IPS-18c (cell line): ENCODE data around the gene AKAP7.

Source experiments
- H3K4me3 ChIP-seq: 2 replicates; pipeline ENCODE4 v1.7.0; 2013; ENCODE audit warnings: low read depth, mild to moderate bottlenecking, low read length, moderate library complexity; ENCODE audit not compliant: insufficient read depth
- H3K9me3 ChIP-seq: one replicate; pipeline ENCODE4 v1.6.1; 2013; ENCODE audit warnings: mild to moderate bottlenecking, low read length, moderate library complexity; ENCODE audit not compliant: control insufficient read depth, insufficient read depth

Gene AKAP7

DNA sequence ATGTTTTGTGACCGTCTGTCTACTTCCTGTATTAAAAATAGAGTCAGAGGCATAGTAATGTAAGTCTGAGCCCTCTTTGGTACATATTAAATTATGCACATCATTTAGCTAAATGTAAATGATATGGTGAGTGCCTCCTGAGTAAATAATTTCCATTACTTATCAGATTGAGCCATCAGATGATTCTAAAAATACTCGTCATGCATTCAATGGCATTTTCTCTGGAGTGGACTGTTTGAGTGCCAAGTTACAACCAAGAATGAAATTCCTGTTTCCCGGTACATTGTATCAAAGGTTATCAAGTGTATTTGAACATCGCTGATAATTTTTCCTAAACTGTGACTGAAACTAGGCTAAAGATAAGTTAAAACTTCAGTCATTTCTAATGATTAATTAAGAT, 81.0 kb downstream of the AKAP7 start:
- Histone ChIP-seq H3K4me3 (no peak overlapping the region), H3K9me3 (no peaks in the 10 kb centered on the region)

DNA sequence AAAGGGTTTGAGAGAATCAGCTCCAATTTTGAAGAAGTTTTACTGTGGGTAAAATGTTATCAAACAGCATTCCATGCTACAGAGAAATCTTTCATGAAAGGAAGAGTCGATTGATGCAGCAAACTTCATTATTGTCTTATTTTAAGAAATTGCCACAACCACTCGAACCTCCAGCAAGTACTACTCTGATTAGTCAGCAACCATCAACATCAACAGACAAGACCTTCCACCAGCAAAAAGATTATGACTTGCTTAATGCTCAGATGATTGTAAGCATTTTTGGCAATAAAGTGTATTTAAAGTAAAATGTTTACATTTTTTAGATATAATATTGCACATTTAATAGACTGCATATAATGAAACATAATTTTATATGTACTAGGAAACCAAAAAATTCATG, 87.5 kb downstream of the AKAP7 start:
- no peak overlapping the region for H3K4me3 ChIP-seq
- H3K9me3 ChIP-seq, result no peaks in the 10 kb centered on the region

DNA sequence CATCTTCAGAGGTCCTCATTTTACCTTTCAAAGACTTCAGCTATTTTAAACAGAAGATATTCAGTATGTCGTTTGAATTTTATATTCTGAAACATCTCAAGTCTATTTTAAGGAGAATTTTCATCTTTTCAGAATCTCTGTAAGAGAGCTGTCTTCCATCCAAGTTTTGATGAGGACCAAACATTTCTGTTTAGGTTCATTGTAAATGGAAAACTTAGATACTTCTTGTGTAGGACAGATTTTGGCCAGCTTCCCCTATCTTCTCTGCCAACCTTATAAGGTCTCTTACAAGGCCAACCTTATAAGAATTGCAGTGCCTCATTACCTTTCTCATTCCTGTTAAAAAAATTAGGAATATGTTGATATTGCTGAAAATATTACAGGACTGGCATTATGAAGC, 88.1 kb downstream of the AKAP7 start:
- Histone ChIP-seq H3K9me3 (no peaks in the 10 kb centered on the region), H3K4me3 (no peak overlapping the region)

DNA sequence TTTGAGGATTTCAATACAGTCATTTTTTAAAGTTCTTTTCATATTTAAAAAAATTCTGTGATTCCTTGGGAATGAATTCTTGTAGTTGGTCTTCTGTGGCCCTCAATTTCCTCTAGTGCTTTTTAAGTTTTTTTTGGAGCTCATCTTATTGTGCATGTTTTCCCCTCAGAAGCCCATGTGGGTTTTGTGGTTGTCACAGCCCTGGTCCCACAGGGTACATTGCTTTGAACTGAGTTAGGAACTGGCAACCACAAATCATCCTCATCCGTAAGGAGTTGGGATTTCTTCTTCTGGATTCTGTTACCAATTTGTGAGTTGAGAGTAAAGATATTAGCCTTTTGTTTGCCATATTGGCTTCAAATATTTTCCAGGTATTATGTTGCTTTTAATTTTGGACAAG, 89.9 kb downstream of the AKAP7 start:
- Histone ChIP-seq H3K4me3 (no peak overlapping the region), H3K9me3 (no peaks in the 10 kb centered on the region)

DNA sequence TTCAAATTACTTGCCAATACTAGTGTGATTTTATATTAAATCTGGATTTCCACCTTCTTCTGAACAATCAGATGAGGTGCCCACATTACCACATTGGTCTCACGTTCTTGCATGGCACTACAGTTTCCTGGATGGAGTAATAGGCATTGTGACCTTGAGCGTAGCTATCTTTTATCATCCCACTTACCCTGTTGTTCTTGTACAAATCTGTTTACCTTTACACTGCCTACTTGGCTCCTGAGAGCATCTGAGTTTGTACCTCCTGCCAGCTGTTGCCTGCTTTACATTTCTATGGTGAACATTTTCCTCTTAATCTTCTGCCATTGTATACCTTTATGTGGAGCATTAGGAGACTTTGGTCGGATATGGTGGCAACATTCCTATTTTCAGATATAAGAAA, 90.7 kb downstream of the AKAP7 start:
- Histone ChIP-seq H3K4me3 (no peak overlapping the region), H3K9me3 (no peaks in the 10 kb centered on the region)

DNA sequence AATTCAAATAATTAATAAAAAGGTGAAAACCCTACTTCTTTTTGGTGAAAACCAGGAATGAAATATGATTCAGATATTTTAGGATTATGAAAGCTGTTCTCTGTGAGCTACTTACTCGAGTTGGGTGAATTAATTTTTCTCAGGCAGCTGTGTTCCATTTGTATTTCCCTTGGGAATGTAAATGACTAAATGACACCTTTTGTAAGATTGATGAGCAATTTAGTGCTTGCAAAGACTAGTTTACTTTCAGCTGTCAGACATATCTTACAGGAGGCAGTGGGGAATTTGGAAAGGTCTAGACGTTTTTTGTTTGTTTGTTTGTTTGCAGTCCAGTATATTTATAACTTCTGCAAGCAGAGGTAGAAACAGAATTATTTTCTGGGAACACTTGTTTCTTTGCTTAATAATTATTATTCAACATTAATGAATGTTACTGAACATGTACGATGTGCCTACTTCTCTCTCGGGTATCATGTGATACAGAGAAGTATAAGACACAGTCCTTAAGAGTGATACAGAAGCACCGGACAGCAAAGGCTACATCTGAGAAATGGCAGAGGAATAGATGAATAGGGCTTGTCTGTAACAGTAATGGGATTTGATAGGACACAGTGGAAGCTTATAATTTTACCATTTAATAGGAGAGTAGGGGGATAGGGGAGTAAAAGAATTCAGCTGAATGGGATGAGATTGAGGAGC, 91.3 kb downstream of the AKAP7 start:
- no peaks in the 10 kb centered on the region for H3K9me3 ChIP-seq
- no peak overlapping the region for H3K4me3 ChIP-seq

DNA sequence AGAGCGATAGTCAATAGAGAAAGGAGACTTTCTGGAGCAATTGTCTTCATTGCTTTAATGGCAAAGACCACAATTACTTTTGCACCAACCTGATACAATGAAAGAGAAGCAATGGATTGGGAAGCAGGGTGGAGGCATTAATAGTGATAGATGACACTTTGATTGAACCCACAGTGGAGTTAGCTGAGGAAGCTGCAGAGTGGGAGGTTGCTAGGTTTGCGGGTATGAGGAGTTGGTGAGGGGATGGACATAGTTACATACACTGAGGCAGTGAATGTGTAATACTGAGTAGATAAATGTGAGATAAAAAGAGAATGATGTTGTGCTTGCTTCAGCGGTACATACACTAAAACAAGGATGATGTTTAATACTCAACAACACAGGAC, 91.9 kb downstream of the AKAP7 start:
- H3K4me3 ChIP-seq, result no peak overlapping the region
- no peaks in the 10 kb centered on the region for H3K9me3 ChIP-seq

DNA sequence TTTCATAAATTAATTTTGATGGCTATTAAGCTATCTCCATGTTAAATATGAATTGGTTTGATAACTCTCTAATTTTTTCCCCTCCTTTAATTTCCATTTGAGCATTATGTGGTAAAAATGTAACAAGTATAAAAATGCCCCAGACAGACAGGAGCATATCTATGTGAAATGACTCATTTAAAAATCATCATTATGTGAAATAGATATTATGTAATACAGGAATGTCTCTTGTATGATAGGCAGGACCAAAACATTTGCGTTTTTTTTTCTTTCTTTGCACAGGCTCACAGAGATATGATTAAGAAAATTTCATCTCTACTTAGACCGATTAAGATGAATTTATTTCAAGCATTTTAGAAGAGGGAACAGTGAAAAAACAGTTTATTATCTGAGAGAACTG, 95.8 kb downstream of the AKAP7 start:
- Histone ChIP-seq H3K4me3 (no peak overlapping the region), H3K9me3 (peaks cover 2% of the 10 kb centered on the region)

DNA sequence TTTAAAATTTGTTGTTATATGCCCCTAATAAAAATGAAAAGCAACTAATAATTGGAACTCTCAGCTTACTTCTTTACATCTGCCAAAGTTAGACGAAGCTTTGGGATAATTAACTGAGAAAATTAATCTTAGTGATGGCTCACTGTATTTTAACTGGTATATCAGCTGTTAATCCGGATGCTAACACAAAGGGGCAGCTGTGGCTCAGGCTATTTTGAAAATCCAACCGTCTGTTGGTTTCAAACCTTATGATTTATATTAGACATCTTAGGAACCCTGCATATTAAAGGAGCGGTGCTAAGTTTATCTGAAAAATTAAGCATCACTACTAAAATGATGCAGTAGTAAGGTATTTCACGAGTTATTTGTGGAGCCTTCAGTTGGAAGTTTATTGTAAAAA, 96.6 kb downstream of the AKAP7 start:
- peaks cover 2% of the 10 kb centered on the region for H3K9me3 ChIP-seq
- H3K4me3 ChIP-seq, result no peak overlapping the region

DNA sequence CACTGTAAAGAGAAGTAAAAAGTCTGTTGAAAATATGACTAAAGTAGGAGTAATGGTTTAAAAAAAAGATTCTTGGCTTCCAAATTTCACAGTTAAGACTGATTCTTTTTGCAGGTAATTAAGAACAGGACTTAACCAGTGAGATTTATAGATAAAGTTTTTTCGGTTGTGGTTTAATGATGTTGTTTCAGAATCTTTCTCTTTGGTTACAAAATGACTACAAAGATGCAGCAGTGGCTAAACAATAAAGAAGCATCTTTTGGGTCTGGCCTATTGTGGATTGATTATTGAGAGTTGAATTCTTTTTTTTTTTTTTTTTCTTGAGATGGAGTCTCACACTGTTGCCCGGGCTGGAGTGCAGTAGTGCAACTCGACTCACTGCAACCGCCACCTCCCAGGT, 109.7 kb downstream of the AKAP7 start:
- peaks cover 11% of the 10 kb centered on the region for H3K9me3 ChIP-seq
- H3K4me3 ChIP-seq, result no peak overlapping the region

DNA sequence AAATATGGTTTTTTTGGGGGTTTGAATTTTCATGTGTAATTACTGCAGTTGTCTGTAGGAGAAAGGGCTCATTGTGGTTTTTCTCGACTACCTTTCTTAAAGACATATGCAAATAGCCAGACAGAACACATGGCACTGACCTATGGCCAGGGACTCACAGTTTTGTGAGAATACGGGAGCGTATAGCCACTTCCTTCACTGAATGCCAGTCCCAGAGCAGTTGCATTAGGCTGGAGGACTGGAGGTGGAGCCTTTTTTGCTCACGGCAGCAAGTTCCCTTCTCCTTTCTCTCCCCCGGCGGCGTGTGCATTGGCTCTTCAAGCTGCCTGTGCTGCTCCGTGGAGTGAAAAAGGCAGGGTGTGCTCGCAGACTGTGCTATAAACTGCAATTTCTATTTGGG, 114.9 kb downstream of the AKAP7 start:
- no peaks in the 10 kb centered on the region for H3K9me3 ChIP-seq
- H3K4me3 ChIP-seq, result no peak overlapping the region

DNA sequence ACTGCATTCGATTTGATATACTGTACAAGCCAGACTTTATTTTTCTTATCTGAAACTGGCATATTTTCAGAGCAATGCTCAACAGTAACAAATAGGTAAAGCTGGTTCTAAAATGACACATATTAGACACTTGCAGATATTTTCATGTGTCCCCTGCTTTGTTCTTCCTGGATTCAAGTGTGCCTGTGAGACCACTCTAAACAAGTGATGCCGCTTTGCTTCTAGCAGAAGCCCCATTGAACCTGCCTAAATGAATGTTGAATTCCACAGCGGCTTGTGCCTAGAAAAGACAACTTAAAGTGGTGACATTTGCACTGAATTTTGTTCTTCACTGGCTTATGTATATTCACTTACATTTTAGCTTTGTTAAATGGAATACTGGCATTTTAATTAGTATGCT, 115.7 kb downstream of the AKAP7 start:
- no peaks in the 10 kb centered on the region for H3K9me3 ChIP-seq
- no peak overlapping the region for H3K4me3 ChIP-seq

DNA sequence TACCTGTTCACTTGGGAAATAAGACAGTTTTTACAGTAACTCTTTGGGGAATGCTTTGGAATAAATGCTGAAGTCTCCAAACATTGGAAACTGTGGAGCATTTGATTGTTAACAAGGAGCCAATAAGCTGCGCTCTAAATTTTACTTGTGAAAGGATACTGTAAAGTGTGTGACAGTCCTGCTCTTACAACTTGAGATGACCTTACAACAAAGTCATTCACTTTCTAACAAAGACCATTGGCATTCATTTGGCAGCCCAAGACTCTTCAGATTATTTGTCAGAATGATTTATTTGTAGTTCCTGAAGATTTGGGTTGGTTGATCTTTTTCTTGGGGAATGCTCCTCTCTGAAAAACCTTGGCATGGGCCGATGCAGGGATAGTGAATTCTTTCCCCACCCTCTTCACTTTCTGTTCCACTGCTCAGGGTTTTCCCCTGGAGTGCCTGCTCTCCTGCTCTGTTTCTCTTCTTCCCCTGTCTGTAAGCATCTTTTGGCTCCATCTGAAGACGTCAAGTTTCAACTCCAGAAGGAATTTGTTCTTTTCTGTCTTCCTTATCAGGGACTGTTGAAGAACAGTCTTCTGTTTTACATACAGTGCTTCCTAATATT, 116.4 kb downstream of the AKAP7 start:
- H3K4me3 ChIP-seq, result no peak overlapping the region
- no peaks in the 10 kb centered on the region for H3K9me3 ChIP-seq

DNA sequence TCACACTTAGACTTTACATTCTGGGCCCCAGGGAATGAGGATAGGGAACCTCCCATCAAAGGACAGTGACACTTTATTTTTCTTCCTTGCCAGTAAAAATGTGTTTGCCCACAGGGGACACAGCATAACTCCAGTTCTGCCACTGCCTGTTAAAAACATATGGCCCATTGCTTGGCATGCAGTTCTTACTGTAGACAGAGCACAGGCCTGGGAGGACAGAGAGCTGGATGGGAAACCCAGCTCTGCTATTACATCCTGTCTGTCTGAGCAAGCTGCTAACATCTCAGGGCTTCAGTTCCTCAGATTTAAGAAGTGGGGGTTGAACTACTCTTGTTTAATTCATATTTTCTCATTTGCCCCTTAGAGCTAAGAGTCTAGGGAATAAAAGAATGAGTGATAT, 120.2 kb downstream of the AKAP7 start:
- H3K4me3 ChIP-seq, result no peak overlapping the region
- H3K9me3 ChIP-seq, result no peaks in the 10 kb centered on the region

DNA sequence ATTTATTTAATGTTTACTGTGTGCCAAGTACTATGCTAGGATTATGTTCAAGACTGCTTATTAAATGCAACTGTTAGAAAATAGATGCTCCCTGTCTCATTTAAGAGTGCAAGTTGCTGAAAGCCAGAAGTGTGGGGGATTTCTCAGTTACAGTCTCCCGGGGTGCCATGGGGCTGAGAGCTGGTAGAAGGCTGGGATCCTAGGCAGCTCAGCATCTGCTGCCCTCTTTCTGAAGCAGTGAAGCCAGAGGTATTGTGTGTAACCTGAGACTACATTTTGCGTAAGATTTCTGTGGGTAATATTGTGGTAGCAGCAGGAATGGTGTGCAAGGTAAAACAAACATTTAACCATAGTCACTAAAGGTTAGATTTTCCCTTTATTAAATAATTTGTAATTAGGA, 120.6 kb downstream of the AKAP7 start:
- H3K9me3 ChIP-seq, result no peaks in the 10 kb centered on the region
- no peak overlapping the region for H3K4me3 ChIP-seq

DNA sequence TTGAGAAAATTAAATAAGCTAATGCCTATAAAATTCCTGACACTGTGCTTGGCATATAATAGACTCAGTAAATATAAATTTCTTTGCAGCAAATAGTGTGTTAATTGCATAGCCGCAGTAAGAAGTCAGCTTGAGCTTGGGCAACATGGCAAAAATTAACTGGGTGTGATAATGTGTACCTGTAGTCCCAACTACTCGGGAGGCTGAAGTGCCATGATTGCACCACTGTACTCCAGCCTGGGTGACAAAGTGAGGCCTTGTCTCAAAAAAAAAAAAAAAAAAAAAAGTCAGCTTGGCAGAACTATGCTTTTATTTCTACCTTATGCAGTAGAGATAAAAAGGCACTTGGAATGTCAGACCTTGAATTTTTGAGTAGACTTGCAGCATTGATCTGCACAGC, 121.8 kb downstream of the AKAP7 start:
- Histone ChIP-seq H3K4me3 (no peak overlapping the region), H3K9me3 (no peaks in the 10 kb centered on the region)

DNA sequence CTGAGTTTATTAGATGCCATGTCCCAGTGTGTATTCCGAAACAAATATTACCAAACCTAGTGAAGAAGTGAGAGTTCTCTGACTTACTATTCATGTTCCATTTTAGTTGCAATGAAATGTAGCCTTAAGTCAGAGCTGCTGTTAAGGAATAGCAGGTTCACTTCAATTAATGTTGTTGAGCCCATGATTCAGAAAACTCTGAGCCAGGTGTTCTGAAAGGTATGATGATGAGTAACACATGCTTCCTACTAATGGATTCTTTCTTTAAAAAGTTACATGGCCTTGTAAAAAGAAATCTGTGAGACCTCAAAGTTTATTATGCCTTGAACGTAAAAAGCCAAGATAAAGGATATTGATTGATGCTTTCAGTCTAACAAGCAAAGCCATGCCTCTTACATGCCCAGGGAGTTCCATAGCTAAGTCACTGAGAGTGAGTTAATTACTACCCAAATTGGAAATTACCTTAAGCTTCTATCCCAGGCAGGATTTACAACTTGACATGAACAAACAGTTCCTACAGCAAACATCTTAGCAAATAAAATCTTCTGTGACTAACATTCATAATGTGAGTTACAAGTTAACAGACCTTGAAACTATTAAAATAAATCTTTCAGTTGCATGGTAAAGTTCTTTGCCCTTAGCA, 122.9 kb downstream of the AKAP7 start:
- Histone ChIP-seq H3K4me3 (no peak overlapping the region), H3K9me3 (no peaks in the 10 kb centered on the region)

DNA sequence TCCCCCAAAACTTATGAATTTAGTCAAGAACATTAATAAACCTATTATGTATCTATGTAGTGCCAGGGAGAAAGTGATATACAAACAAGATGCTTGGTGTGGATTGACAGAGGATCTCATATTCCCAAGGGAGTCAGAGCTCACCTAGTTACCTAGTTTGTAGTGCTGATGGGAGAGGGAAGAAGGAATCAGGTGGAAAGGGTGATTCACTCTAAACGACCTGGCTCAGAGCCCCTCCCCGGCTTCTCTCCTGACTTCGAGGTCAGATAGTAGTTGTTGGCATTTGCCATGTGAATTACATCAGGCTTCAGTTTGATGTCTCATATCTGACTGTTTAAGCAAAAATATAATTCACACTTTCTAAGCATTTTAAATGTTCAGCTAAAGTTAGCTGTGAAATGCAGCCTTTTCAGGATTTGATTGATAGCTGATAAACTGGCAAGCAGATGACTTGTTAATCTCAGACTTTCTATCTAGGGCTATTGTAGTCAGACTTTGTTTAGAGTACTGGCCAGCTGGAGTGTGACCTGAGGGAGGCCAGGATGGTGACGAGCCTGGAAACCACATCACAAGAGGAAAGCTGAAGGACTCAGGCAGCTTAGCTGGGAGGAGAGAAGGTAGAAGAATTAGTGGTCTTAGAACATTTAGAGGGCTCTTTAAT, 123.7 kb downstream of the AKAP7 start:
- H3K4me3 ChIP-seq, result no peak overlapping the region
- no peaks in the 10 kb centered on the region for H3K9me3 ChIP-seq
